K562 (cell line): Measurements from ENCODE around the gene FES. TPM values are rescaled to one million over a fixed set of nuclear protein-coding genes. Genes with fewer than 3 reads are reported as not detected.

Experiments used
- CHD1 ChIP-seq: fragments of 200-600 bp; sonication (generic); IDR thresholded peaks from one replicate; pipeline ENCODE4 v1.6.1; 2012; ENCODE audit warnings: mild to moderate bottlenecking, moderate library complexity, low read length, inconsistent platforms
- GTF2E2 ChIP-seq: fragments of 200-800 bp; sonication (Bioruptor generic); IDR thresholded peaks from 2 replicates; pipeline ENCODE4 v1.6.1; 2016; ENCODE audit warnings: missing genetic modification characterization, missing compliant biosample characterization
- HNRNPK ChIP-seq: fragments of 200-400 bp; formaldehyde crosslinking; IDR thresholded peaks from one replicate; pipeline ENCODE4 v1.6.1; 2018; ENCODE audit warnings: mild to moderate bottlenecking, low read depth, low read length; ENCODE audit not compliant: poor library complexity, severe bottlenecking
- LCOR ChIP-seq: sonication (generic); formaldehyde crosslinking; IDR thresholded peaks from 2 replicates; pipeline ENCODE4 v1.8.0; 2022; ENCODE audit warnings: mild to moderate bottlenecking, missing genetic modification reagents
- MEIS2 ChIP-seq: fragments of 450-650 bp; IDR thresholded peaks from 2 replicates; pipeline ENCODE4 v1.6.1; 2014; ENCODE audit warnings: mild to moderate bottlenecking; ENCODE audit not compliant: partially characterized antibody
- NFYB ChIP-seq: IDR thresholded peaks from 2 replicates; pipeline ENCODE4 v1.6.1; 2011; ENCODE audit warnings: mild to moderate bottlenecking, moderate library complexity; ENCODE audit not compliant: insufficient read length; ENCODE audit errors: extremely low read depth
- SAP30 ChIP-seq: fragments of 200-600 bp; sonication (generic); IDR thresholded peaks from 2 replicates; pipeline ENCODE4 v1.6.1; 2012; ENCODE audit warnings: borderline replicate concordance, low read depth, mild to moderate bottlenecking, moderate library complexity, low read length, control low read depth, inconsistent platforms; ENCODE audit not compliant: insufficient read depth, poor library complexity, severe bottlenecking
- SMAD2 ChIP-seq: fragments of 150-350 bp; IDR thresholded peaks from 2 replicates; pipeline ENCODE4 v1.6.1; 2014; ENCODE audit warnings: low read depth, mild to moderate bottlenecking, low read length
- STAT5B ChIP-seq: fragments of 250-450 bp; sonication (Bioruptor Pico); IDR thresholded peaks from 2 replicates; pipeline ENCODE4 v1.8.0; 2021; ENCODE audit warnings: mild to moderate bottlenecking, inconsistent platforms
- TCF7 ChIP-seq: sonication (generic); IDR thresholded peaks from 2 replicates; pipeline ENCODE4 v1.6.1; 2016; ENCODE audit warnings: antibody characterized with exemption, borderline replicate concordance
- TOE1 ChIP-seq, 2 experiments: fragments of 450-650 bp in 1 of 2; sonication (generic) in 1 of 2; formaldehyde crosslinking in 1 of 2; IDR thresholded peaks; 2 replicates each; pipeline versions ENCODE4 v1.7.1 to v1.8.0; 2016 to 2022; ENCODE audit warnings: borderline replicate concordance in 2 of 2, mild to moderate bottlenecking in 2 of 2, antibody characterized with exemption in 1 of 2, inconsistent platforms in 1 of 2, low read depth in 1 of 2, missing genetic modification reagents in 1 of 2, moderate library complexity in 1 of 2
- ZBTB17 ChIP-seq: fragments of 450-650 bp; formaldehyde crosslinking; IDR thresholded peaks from 2 replicates; pipeline ENCODE4 v1.4.0; 2020; ENCODE audit warnings: mild to moderate bottlenecking
- ZC3H4 ChIP-seq: sonication (generic); formaldehyde crosslinking; IDR thresholded peaks from 2 replicates; pipeline ENCODE4 v1.9.0; 2021; ENCODE audit warnings: missing genetic modification reagents, borderline replicate concordance
- ZC3H8 ChIP-seq: fragments of 450-650 bp; IDR thresholded peaks from 2 replicates; pipeline ENCODE4 v1.6.1; 2017
- ZNF143 ChIP-seq: sonication (generic); formaldehyde crosslinking; IDR thresholded peaks from 2 replicates; pipeline ENCODE4 v1.9.0; 2022; ENCODE audit warnings: mild to moderate bottlenecking, missing genetic modification reagents
- ZNF239 ChIP-seq: fragments of 250-450 bp; sonication (Bioruptor Pico); IDR thresholded peaks from 2 replicates; pipeline ENCODE4 v1.4.0; 2020; ENCODE audit warnings: mild to moderate bottlenecking
- ZSCAN32 ChIP-seq: fragments of 450-650 bp; formaldehyde crosslinking; IDR thresholded peaks from 2 replicates; pipeline ENCODE4 v1.4.0; 2020; ENCODE audit warnings: mild to moderate bottlenecking, moderate library complexity
- polyA plus RNA-seq, 8 experiments: library from polyadenylated mRNA; depleted of rRNA in 4 of 8; stranded (reverse) in 5 of 8; unstranded in 3 of 8; fragments of >200 nt; fragmentation: Nextera tagmentation in 2 of 8; fragmentation: Illumina TruSeq in 1 of 8; extraction: Ambion mirVana in 2 of 8; extraction: Trizol in 1 of 8; gene quantifications; 2 replicates each; pipeline versions ENCODE4 v1.2.1 to v1.2.3, GENCODE V29; 2011 to 2014; ENCODE audit warnings: inconsistent platforms in 1 of 8, missing spikeins in 1 of 8
- total RNA-seq, 7 experiments: library from RNA; depleted of rRNA in 6 of 7; stranded (reverse); fragments of >200 nt in 6 of 7; fragmentation: Illumina TruSeq in 2 of 7; extraction: Trizol in 2 of 7; gene quantifications; 2 replicates each; pipeline versions ENCODE4 v1.2.1 to v1.2.3, GENCODE V29; 2011 to 2021; ENCODE audit warnings: low replicate concordance in 1 of 7
- TF ChIP-seq, protein P1 (sequence below): fragments of 250-450 bp; sonication (Bioruptor Pico); IDR thresholded peaks from 2 replicates; pipeline ENCODE4 v1.5.0; 2021
- TF ChIP-seq, protein P2 (sequence below): sonication (generic); formaldehyde crosslinking; IDR thresholded peaks from 2 replicates; pipeline ENCODE4 v1.8.0; 2022; ENCODE audit warnings: mild to moderate bottlenecking, low read depth, missing genetic modification reagents
- TF ChIP-seq, protein P3 (sequence below), 3 experiments: fragments of 200-800 bp in 1 of 3; fragments of 250-450 bp in 1 of 3; fragments of 450-650 bp in 1 of 3; sonication (Bioruptor Pico) in 1 of 3; sonication (Bioruptor generic) in 1 of 3; formaldehyde crosslinking in 1 of 3; IDR thresholded peaks; 2 replicates each; pipeline versions ENCODE4 v1.6.1 to v1.8.0; 2016 to 2022; ENCODE audit warnings: mild to moderate bottlenecking in 2 of 3, missing genetic modification characterization in 2 of 3, missing compliant biosample characterization in 1 of 3, moderate library complexity in 1 of 3
- TF ChIP-seq, protein P4 (sequence below): fragments of 250-450 bp; sonication (Bioruptor Pico); IDR thresholded peaks from 2 replicates; pipeline ENCODE4 v1.8.0; 2021; ENCODE audit warnings: mild to moderate bottlenecking, moderate library complexity

Gene FES
- total and polyA plus RNA-seq, 9 of the 15 experiments (the other 6 are each of a cell fraction or from before 2014, with no cell fraction given) = 0.38 to 2.6 (median 0.82) TPM

DNA sequence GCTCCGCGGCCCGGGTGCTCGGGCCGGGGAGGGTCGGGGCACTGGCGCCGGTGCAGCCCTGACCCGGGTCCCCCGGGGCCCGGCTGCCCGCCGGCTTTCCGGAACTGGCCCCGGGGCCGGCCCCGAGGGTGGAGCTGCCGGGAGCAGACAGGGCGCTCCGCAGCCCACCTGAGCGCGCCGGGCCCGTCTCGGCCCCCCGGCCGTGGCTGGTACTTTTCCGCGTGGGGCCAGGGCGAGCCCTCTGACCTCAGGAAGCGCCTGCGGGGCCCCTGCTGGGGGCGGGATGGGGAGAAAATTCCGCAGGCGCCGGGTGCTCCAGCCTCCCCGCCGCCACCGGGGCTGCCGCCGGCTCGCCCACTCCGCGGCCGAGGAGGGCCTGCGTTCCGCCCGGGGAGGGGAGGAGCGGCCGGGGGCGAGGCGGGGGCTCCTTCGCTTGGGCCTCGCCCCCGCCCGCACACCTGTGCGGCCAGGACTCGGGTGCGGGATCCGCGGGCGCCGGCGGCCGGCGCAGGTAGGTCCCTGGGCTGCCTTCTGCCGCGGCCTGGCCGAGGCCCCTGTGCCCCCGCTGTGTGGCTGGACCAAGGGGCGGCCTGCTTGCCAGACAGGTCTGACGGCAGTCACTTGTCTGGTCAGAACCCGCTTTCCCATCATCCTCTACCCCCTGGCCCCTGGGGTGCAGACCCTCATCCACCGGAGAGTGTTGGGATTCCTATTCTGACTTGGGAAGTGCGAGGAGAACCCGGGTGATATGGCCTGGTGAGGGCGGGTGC, 12.4 kb upstream of the FES start (continued):
- no peak for TF ChIP-seq TCF7
- no peak for TF ChIP-seq LCOR (CRISPR knock-in tag)
- TF ChIP-seq, protein P1, sequence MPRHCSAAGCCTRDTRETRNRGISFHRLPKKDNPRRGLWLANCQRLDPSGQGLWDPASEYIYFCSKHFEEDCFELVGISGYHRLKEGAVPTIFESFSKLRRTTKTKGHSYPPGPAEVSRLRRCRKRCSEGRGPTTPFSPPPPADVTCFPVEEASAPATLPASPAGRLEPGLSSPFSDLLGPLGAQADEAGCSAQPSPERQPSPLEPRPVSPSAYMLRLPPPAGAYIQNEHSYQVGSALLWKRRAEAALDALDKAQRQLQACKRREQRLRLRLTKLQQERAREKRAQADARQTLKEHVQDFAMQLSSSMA = no peak
- TF ChIP-seq, protein P2, sequence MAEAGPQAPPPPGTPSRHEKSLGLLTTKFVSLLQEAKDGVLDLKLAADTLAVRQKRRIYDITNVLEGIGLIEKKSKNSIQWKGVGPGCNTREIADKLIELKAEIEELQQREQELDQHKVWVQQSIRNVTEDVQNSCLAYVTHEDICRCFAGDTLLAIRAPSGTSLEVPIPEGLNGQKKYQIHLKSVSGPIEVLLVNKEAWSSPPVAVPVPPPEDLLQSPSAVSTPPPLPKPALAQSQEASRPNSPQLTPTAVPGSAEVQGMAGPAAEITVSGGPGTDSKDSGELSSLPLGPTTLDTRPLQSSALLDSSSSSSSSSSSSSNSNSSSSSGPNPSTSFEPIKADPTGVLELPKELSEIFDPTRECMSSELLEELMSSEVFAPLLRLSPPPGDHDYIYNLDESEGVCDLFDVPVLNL (CRISPR knock-in tag) = no peak
- TF ChIP-seq ZNF239 (CRISPR knock-in tag) = no peak
- no peak for TF ChIP-seq SMAD2
- TF ChIP-seq SAP30 = no peak
- TF ChIP-seq ZNF143 (CRISPR knock-in tag) = no peak
- no peak for TF ChIP-seq GTF2E2
- TF ChIP-seq, protein P3, sequence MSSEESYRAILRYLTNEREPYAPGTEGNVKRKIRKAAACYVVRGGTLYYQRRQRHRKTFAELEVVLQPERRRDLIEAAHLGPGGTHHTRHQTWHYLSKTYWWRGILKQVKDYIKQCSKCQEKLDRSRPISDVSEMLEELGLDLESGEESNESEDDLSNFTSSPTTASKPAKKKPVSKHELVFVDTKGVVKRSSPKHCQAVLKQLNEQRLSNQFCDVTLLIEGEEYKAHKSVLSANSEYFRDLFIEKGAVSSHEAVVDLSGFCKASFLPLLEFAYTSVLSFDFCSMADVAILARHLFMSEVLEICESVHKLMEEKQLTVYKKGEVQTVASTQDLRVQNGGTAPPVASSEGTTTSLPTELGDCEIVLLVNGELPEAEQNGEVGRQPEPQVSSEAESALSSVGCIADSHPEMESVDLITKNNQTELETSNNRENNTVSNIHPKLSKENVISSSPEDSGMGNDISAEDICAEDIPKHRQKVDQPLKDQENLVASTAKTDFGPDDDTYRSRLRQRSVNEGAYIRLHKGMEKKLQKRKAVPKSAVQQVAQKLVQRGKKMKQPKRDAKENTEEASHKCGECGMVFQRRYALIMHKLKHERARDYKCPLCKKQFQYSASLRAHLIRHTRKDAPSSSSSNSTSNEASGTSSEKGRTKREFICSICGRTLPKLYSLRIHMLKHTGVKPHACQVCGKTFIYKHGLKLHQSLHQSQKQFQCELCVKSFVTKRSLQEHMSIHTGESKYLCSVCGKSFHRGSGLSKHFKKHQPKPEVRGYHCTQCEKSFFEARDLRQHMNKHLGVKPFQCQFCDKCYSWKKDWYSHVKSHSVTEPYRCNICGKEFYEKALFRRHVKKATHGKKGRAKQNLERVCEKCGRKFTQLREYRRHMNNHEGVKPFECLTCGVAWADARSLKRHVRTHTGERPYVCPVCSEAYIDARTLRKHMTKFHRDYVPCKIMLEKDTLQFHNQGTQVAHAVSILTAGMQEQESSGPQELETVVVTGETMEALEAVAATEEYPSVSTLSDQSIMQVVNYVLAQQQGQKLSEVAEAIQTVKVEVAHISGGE (CRISPR knock-in tag; IDR thresholded peaks at IDR 0.05) = peak in 1 of 3 experiments; percentile 15; a peak in 2 of 6 replicates
- peak; percentile 78 for TF ChIP-seq CHD1
- TF ChIP-seq TOE1 (IDR thresholded peaks at IDR 0.05; ENCODE audit: borderline replicate concordance) = no peak
- TF ChIP-seq TOE1 (CRISPR knock-in tag; IDR thresholded peaks at IDR 0.05; ENCODE audit: borderline replicate concordance, low read depth) = no peak
- TF ChIP-seq ZC3H4 (CRISPR knock-in tag) = no peak
- no peak for TF ChIP-seq MEIS2
- no peak for TF ChIP-seq ZBTB17 (CRISPR knock-in tag)
- TF ChIP-seq ZSCAN32 (CRISPR knock-in tag) = no peak
- no peak for TF ChIP-seq HNRNPK
- TF ChIP-seq NFYB = no peak
- TF ChIP-seq STAT5B (CRISPR knock-in tag) = no peak
- TF ChIP-seq, protein P4, sequence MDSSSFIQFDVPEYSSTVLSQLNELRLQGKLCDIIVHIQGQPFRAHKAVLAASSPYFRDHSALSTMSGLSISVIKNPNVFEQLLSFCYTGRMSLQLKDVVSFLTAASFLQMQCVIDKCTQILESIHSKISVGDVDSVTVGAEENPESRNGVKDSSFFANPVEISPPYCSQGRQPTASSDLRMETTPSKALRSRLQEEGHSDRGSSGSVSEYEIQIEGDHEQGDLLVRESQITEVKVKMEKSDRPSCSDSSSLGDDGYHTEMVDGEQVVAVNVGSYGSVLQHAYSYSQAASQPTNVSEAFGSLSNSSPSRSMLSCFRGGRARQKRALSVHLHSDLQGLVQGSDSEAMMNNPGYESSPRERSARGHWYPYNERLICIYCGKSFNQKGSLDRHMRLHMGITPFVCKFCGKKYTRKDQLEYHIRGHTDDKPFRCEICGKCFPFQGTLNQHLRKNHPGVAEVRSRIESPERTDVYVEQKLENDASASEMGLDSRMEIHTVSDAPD (CRISPR knock-in tag) = no peak
- no peak for TF ChIP-seq ZC3H8
